Uterus (tissue), 4 donors: ENCODE results near the gene MARCOL. TPM values are rescaled to one million over a fixed set of nuclear protein-coding genes. Genes with fewer than 3 reads are reported as not detected.
"Not testable (repeated sequence)": the region's sequence is repeated elsewhere in the genome, so short reads cannot be mapped to it uniquely, and the experiment has no call there.

ENCODE experiments used
- DNase-seq, 2 donors: peaks; one replicate each; pipeline ENCODE4 v3.0.0-alpha.2; 2019 to 2020
- H3K27ac ChIP-seq, 2 donors: fragments of 200-600 bp; sonication (generic); 1 replicate in 1 of 2; 2 replicates in 1 of 2; pipeline ENCODE4 v1.5.1; 2016 to 2018
- H3K27me3 ChIP-seq, 2 donors: fragments of 200-600 bp; sonication (generic); one replicate each; pipeline ENCODE4 v1.5.1; 2018 to 2019; ENCODE audit warnings: control low read depth in 1 of 2
- H3K36me3 ChIP-seq, 2 donors: fragments of 200-600 bp; sonication (generic); one replicate each; pipeline ENCODE4 v1.5.1; 2019; ENCODE audit warnings: control low read depth in 1 of 2
- H3K4me1 ChIP-seq, 2 donors: fragments of 200-600 bp; sonication (generic); one replicate each; pipeline ENCODE4 v1.5.1; 2018 to 2019; ENCODE audit warnings: control low read depth in 1 of 2
- H3K4me3 ChIP-seq, 2 donors: fragments of 200-600 bp; sonication (generic); 1 replicate in 1 of 2; 2 replicates in 1 of 2; pipeline ENCODE4 v1.5.1; 2018 to 2019; ENCODE audit warnings: mild to moderate bottlenecking in 1 of 2
- H3K9me3 ChIP-seq, 2 donors: fragments of 200-600 bp; sonication (generic); one replicate each; pipeline ENCODE4 v1.5.1; 2019; ENCODE audit warnings: control low read depth in 1 of 2
- POLR2A ChIP-seq, 2 donors: fragments of 450-650 bp; IDR thresholded peaks; one replicate each; pipeline ENCODE4 v1.6.1; 2016; ENCODE audit warnings: antibody characterized with exemption in 2 of 2, mild to moderate bottlenecking in 1 of 2, moderate library complexity in 1 of 2
- intact Hi-C: fragments of 100-400 bp; cut with DNase I; formaldehyde crosslinking; loops from one replicate; pipeline ENCODE4 v1.15.1; 2023; ENCODE audit warnings: low total_unique reads
- total RNA-seq, 4 donors: library from RNA; depleted of rRNA in 3 of 4; stranded (reverse); fragments of >200 nt in 3 of 4; gene quantifications; one replicate each; pipeline versions ENCODE4 v1.1.0 to v1.2.4, GENCODE V29; 2014 to 2023
- TF ChIP-seq, protein P1 (sequence below), 4 experiments: fragments of 200-600 bp in 2 of 4; fragments of 450-650 bp in 2 of 4; sonication (generic) in 2 of 4; IDR thresholded peaks; one replicate each; pipeline ENCODE4 v1.5.1; 2016 to 2019; ENCODE audit warnings: antibody characterized with exemption in 4 of 4, mild to moderate bottlenecking in 2 of 4, moderate library complexity in 1 of 4
- donor health status: DM: yes; HTN: yes; CAD: no.

Gene MARCOL
- total RNA-seq, 4 donors from 2014 or later: not detected

DNA sequence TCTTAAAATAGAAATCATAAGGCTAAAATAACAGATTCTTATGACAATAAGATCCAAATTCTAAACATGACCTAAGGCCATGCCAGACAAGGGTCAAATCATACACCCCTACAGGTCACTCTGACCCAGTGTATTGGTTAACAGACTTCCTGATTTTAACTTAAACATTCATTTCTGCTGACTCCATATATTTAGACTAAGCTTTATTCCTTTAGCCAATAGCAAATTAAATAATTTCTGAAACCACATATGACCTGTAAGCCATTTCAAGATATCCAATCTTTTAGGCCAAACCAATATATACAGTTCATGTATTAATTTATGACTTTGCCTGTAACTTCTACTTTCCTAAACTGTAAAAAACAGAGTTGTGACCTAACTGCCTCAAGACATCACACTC, 22.9 kb downstream of the MARCOL start:
- no peaks in the 10 kb centered on the region for H3K9me3 ChIP-seq
- H3K27ac ChIP-seq: no peak overlapping the region
- TF ChIP-seq, protein P1, sequence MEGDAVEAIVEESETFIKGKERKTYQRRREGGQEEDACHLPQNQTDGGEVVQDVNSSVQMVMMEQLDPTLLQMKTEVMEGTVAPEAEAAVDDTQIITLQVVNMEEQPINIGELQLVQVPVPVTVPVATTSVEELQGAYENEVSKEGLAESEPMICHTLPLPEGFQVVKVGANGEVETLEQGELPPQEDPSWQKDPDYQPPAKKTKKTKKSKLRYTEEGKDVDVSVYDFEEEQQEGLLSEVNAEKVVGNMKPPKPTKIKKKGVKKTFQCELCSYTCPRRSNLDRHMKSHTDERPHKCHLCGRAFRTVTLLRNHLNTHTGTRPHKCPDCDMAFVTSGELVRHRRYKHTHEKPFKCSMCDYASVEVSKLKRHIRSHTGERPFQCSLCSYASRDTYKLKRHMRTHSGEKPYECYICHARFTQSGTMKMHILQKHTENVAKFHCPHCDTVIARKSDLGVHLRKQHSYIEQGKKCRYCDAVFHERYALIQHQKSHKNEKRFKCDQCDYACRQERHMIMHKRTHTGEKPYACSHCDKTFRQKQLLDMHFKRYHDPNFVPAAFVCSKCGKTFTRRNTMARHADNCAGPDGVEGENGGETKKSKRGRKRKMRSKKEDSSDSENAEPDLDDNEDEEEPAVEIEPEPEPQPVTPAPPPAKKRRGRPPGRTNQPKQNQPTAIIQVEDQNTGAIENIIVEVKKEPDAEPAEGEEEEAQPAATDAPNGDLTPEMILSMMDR (IDR thresholded peaks at IDR 0.05): no peak
- H3K36me3 ChIP-seq: no peaks in the 10 kb centered on the region
- intact Hi-C loops: no loop called here
- H3K4me1 ChIP-seq: no peaks in the 10 kb centered on the region
- DNase-seq: no peak
- no peak overlapping the region for H3K4me3 ChIP-seq
- no peaks in the 10 kb centered on the region for H3K27me3 ChIP-seq

DNA sequence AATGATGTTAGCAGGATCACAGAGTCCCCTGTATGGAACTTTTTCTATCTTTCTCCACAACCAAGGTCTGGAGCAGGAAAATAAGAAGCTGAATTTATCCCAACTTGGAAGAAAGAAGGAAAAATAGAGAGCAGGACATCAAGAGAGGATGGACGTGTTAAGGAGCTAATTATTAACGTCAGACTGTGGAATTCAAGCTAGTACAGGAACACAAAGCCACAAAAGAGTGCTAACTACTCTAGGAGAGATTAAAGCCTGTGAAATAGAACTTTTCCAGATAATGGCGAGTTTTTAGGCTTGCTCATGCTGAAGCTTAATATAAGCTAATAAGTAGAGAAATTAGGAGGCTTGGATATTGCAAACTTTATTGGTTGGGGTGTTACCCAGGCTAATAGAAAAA, 29.6 kb downstream of the MARCOL start:
- no peak for TF ChIP-seq POLR2A (IDR thresholded peaks at IDR 0.05)
- TF ChIP-seq, protein P1 (IDR thresholded peaks at IDR 0.05): no peak
- intact Hi-C loops: no loop called here
- no peak overlapping the region for H3K4me3 ChIP-seq
- no peak overlapping the region for H3K27ac ChIP-seq
- no peaks in the 10 kb centered on the region for H3K27me3 ChIP-seq
- no peak for DNase-seq
- no peaks in the 10 kb centered on the region for H3K36me3 ChIP-seq
- H3K9me3 ChIP-seq: no peaks in the 10 kb centered on the region
- H3K4me1 ChIP-seq: no peaks in the 10 kb centered on the region

DNA sequence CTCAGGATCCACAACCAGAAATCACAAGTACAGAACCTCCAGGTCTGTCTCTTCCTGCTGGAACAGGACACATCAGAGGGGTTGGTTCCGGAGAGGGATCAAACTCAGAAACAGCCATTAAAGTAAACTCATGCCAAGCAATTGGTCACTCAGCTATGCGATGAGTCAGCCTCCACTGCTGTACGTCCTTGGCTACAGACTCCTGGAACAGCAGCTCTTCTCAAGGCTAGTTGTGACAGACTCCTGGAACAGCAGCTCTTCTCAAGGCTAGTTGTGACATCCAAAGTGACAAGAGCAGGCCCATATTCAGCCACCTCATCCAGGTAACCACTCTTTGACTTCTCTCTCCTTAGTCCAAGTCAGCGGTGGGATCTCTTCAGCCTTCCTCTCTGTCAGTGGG, 30.2 kb downstream of the MARCOL start, which contains the start of gene SPINK13:
TSS of gene SPINK13 (plus strand) at position 229 of the 400 bp plus-strand sequence. CDS start 1,279 bp downstream, outside the sequence.
- H3K4me3 ChIP-seq: no peak within 1 kb of the TSS
- TF ChIP-seq, protein P1 (IDR thresholded peaks at IDR 0.05): no peak
- no peak for TF ChIP-seq POLR2A (IDR thresholded peaks at IDR 0.05)
- H3K27ac ChIP-seq: no peak within 1 kb of the TSS
- H3K27me3 ChIP-seq: no peaks in the 10 kb centered on the region
- H3K9me3 ChIP-seq: no peaks in the 10 kb centered on the region
- no peaks in the 10 kb centered on the region for H3K36me3 ChIP-seq
- no peak for DNase-seq
- intact Hi-C loops: no loop called here
- no peaks in the 10 kb centered on the region for H3K4me1 ChIP-seq

DNA sequence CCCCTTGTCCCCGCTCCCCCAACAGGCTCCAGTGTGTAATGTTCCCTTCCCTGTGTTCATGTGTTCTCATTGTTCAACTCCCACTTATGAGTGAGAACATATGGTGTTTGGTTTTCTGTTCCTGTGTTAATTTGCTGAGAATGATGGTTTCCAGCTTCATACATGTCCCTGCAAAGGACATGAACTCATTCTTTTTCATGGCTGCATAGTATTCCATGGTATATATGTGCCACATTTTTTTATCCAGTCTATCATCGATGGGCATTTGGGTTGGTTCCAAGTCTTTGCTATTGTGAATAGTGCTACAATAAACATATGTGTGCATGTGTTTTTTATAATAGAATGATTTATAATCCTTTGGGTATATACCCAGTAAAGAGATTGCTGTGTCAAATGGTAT, 36.8 kb downstream of the MARCOL start:
- H3K4me3 ChIP-seq, H3K9me3 ChIP-seq, intact Hi-C loops, H3K4me1 ChIP-seq, H3K27me3 ChIP-seq, H3K27ac ChIP-seq, H3K36me3 ChIP-seq, DNase-seq: not testable (repeated sequence)

DNA sequence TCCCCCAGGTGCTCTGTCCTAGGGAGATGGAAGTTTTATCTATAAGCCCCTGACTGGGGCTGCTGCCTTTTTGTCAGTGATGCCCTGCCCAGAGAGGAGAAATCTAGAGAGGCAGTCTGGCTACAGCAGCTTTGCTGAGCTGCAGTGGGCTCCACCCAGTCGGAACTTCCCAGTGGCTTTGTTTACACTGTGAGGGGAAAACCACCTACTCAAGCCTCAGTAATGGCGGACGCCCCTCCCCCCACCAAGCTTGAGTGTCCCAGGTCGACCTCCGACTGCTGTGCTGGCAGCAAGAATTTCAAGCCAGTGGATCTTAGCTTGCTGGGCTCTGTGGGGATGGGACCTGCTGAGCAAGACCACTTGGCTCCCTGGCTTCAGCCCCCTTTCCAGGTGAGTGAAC, 42.6 kb downstream of the MARCOL start:
- H3K4me3 ChIP-seq, DNase-seq, H3K27ac ChIP-seq, H3K36me3 ChIP-seq, H3K4me1 ChIP-seq, intact Hi-C loops, H3K27me3 ChIP-seq, H3K9me3 ChIP-seq: not testable (repeated sequence)

DNA sequence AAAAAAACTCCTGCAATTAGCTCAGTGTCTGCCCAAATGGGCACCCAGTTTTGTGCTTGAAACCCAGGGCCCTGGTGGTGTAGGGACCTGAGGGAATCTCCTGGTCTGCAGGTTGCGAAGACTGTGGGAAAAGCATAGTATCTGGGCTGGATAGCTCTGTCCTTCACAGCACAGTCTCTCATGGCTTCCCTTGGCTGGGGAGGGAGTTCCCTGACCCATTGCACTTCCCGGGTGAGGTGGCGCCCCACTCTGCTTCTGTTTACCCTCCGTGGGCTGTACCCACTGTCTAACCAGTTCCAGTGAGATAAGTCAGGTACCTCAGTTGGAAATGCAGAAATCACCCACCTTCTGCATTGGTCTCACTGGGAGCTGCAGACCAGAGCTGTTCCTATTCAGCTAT, 43.0 kb downstream of the MARCOL start:
- H3K36me3 ChIP-seq, intact Hi-C loops, H3K4me1 ChIP-seq, H3K9me3 ChIP-seq, H3K4me3 ChIP-seq, DNase-seq, H3K27ac ChIP-seq, H3K27me3 ChIP-seq: not testable (repeated sequence)
